Neural progenitor cell (in vitro differentiated cells): Measurements from ENCODE around the gene SOX9.

Experiments used
- EZH2phosphoT487 ChIP-seq: fragments of 200-600 bp; sonication (generic); IDR thresholded peaks from 2 replicates; pipeline ENCODE4 v1.6.1; 2017; ENCODE audit warnings: antibody characterized with exemption
- TF ChIP-seq, protein P1 (sequence below): fragments of 200-600 bp; sonication (generic); IDR thresholded peaks from 2 replicates; pipeline ENCODE4 v1.5.1; 2017; ENCODE audit warnings: antibody characterized with exemption, mild to moderate bottlenecking

- TF ChIP-seq, protein P1, sequence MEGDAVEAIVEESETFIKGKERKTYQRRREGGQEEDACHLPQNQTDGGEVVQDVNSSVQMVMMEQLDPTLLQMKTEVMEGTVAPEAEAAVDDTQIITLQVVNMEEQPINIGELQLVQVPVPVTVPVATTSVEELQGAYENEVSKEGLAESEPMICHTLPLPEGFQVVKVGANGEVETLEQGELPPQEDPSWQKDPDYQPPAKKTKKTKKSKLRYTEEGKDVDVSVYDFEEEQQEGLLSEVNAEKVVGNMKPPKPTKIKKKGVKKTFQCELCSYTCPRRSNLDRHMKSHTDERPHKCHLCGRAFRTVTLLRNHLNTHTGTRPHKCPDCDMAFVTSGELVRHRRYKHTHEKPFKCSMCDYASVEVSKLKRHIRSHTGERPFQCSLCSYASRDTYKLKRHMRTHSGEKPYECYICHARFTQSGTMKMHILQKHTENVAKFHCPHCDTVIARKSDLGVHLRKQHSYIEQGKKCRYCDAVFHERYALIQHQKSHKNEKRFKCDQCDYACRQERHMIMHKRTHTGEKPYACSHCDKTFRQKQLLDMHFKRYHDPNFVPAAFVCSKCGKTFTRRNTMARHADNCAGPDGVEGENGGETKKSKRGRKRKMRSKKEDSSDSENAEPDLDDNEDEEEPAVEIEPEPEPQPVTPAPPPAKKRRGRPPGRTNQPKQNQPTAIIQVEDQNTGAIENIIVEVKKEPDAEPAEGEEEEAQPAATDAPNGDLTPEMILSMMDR = no peak
- no peak for TF ChIP-seq EZH2phosphoT487
Measured at GRCh38 chr17:72119077-72119872, 1.5 kb upstream of the SOX9 start.
